GM20431 (cell line): ENCODE results near the gene LRRC28.

ENCODE experiments used
- in situ Hi-C: fragments of 300-500 bp; cut with MseI, MboI; formaldehyde crosslinking; loops from one replicate; pipeline ENCODE4 v1.15.0; 2020; ENCODE audit warnings: low sequenced_read_pairs; ENCODE audit not compliant: unreplicated experiment

Gene LRRC28

GRCh38 chr15:99291643-99292042 is 40.4 kb downstream of the LRRC28 start:
- in situ Hi-C loops, result no loop called here

- in situ Hi-C loops, result no loop called here
Observed at GRCh38 chr15:99295840-99296239, 44.6 kb downstream of the LRRC28 start.

- in situ Hi-C loops, result no loop called here
Observed at GRCh38 chr15:99296386-99296785, 45.1 kb downstream of the LRRC28 start.

- in situ Hi-C loops, result no loop called here
Observed at GRCh38 chr15:99303907-99304306, 52.6 kb downstream of the LRRC28 start.

GRCh38 chr15:99305761-99306505 is 54.7 kb downstream of the LRRC28 start:
- in situ Hi-C loops, result no loop called here

GRCh38 chr15:99306694-99307338 is 55.5 kb downstream of the LRRC28 start:
- in situ Hi-C loops, result no loop called here

- in situ Hi-C loops, result no loop called here
Observed at GRCh38 chr15:99307735-99308134, 56.5 kb downstream of the LRRC28 start.

GRCh38 chr15:99310745-99311144 is 59.5 kb downstream of the LRRC28 start:
- in situ Hi-C loops, result no loop called here

GRCh38 chr15:99312228-99312627 is 60.9 kb downstream of the LRRC28 start:
- in situ Hi-C loops, result no loop called here

- in situ Hi-C loops, result no loop called here
Observed at GRCh38 chr15:99312794-99313193, 61.5 kb downstream of the LRRC28 start.

GRCh38 chr15:99315636-99316035 is 64.4 kb downstream of the LRRC28 start:
- in situ Hi-C loops, result no loop called here

- in situ Hi-C loops, result no loop called here
Observed at GRCh38 chr15:99320374-99321215, 69.3 kb downstream of the LRRC28 start.

- in situ Hi-C loops, result no loop called here
Observed at GRCh38 chr15:99321468-99321867, 70.2 kb downstream of the LRRC28 start.

- in situ Hi-C loops, result no loop called here
Observed at GRCh38 chr15:99322643-99323405, 71.5 kb downstream of the LRRC28 start.

GRCh38 chr15:99324082-99324620 is 72.9 kb downstream of the LRRC28 start:
- in situ Hi-C loops, result no loop called here

GRCh38 chr15:99324700-99325099 is 73.4 kb downstream of the LRRC28 start:
- in situ Hi-C loops, result no loop called here

GRCh38 chr15:99326235-99326634 is 75.0 kb downstream of the LRRC28 start:
- in situ Hi-C loops, result no loop called here

- in situ Hi-C loops, result no loop called here
Observed at GRCh38 chr15:99328106-99329072, 77.1 kb downstream of the LRRC28 start.

- in situ Hi-C loops, result no loop called here
Observed at GRCh38 chr15:99331381-99331780, 80.1 kb downstream of the LRRC28 start.
